Peyer's patch (tissue), 4 donors: ENCODE measurements around the gene DLX6.

Experiments
- CTCF ChIP-seq, 6 experiments: fragments of 450-650 bp in 4 of 6; fragments of 200-600 bp in 2 of 6; sonication (generic) in 1 of 6; IDR thresholded peaks; one replicate each; pipeline ENCODE4 v1.5.1; 2017 to 2019; ENCODE audit warnings: antibody characterized with exemption in 6 of 6, mild to moderate bottlenecking in 3 of 6, moderate library complexity in 1 of 6
- POLR2A ChIP-seq, 2 donors: fragments of 450-650 bp; IDR thresholded peaks; one replicate each; pipeline ENCODE4 v1.5.1; 2017; ENCODE audit warnings: antibody characterized with exemption in 2 of 2, mild to moderate bottlenecking in 2 of 2, moderate library complexity in 2 of 2

- no peak for TF ChIP-seq CTCF (IDR thresholded peaks at IDR 0.05)
- no peak for TF ChIP-seq POLR2A (IDR thresholded peaks at IDR 0.05)
Measured at GRCh38 chr7:97020601-97020995, 15.2 kb downstream of the DLX6 start.
